Endothelial cell (in vitro differentiated cells): ENCODE results near the gene SMCO3. TPM values are rescaled to one million over a fixed set of nuclear protein-coding genes. Genes with fewer than 3 reads are reported as not detected.

Experiments used
- DNase-seq: peaks from one replicate; pipeline ENCODE4 v3.0.0; 2021; ENCODE audit warnings: low spot score
- H3K27ac Mint-ChIP-seq: one replicate; pipeline ENCODE4 v1.8.0; 2021; ENCODE audit warnings: mixed read lengths, inconsistent platforms; ENCODE audit not compliant: unreplicated experiment
- H3K27me3 Mint-ChIP-seq: one replicate; pipeline ENCODE4 v1.8.0; 2021; ENCODE audit warnings: mild to moderate bottlenecking, moderate library complexity, mixed read lengths, inconsistent platforms; ENCODE audit not compliant: unreplicated experiment
- H3K36me3 Mint-ChIP-seq: one replicate; pipeline ENCODE4 v1.8.0; 2021; ENCODE audit warnings: mild to moderate bottlenecking, low read depth, mixed read lengths, inconsistent platforms; ENCODE audit not compliant: unreplicated experiment
- H3K4me1 Mint-ChIP-seq: one replicate; pipeline ENCODE4 v1.8.0; 2021; ENCODE audit warnings: mild to moderate bottlenecking, mixed read lengths, inconsistent platforms; ENCODE audit not compliant: unreplicated experiment
- H3K4me3 Mint-ChIP-seq: one replicate; pipeline ENCODE4 v1.8.0; 2021; ENCODE audit warnings: mild to moderate bottlenecking, mixed read lengths, inconsistent platforms; ENCODE audit not compliant: unreplicated experiment
- H3K9me3 Mint-ChIP-seq: one replicate; pipeline ENCODE4 v1.8.0; 2021; ENCODE audit warnings: mixed read lengths, inconsistent platforms; ENCODE audit not compliant: unreplicated experiment
- long read RNA-seq: library from polyadenylated mRNA; unstranded; transcript quantifications from one replicate; pipeline ENCODE4 v2.0.0, GENCODE V29; 2020; ENCODE audit not compliant: unreplicated experiment
- total RNA-seq: library from RNA; stranded (reverse); fragmentation: NEBNext Ultra II Directional; extraction: Animal tissue kit (Norgen Biotek cat#: 25700); gene quantifications from one replicate; pipeline ENCODE4 v1.2.1, GENCODE V29; 2021; ENCODE audit not compliant: unreplicated experiment
- TF ChIP-seq, protein P1 (sequence below): fragments of 200-600 bp; sonication (generic); IDR thresholded peaks from one replicate; pipeline ENCODE4 v1.5.0; 2021; ENCODE audit warnings: antibody characterized with exemption; ENCODE audit not compliant: unreplicated experiment

SMCO3 gene
- 0.13 TPM for total RNA-seq
- long read RNA-seq = 0 reads

DNA sequence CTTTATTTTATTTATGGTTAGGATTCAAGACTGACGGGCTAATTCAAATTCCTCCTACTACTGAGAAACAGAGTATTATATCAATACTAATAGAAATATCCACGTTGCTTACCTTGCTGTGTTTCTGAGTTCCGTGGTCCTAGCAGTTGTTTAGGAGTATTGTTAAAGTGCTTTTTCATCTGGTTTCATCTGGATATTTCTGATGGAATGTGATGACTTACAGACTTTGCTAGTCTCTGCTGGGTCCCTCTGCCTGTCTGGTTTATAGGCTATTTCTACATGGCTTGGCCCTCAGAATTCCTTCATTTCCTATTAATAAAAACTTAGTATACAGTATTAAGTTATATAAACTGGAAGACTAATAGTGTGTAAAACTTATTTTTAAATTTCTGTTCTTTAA lies at the start of gene SMCO3:
TSS of gene SMCO3 (minus strand) at position 169 of the 400 bp plus-strand sequence. CDS start 7,502 bp downstream, outside the sequence.
- Mint-ChIP-seq H3K4me1 (peaks cover 12% of the 10 kb centered on the region), H3K9me3 (no peaks in the 10 kb centered on the region), H3K4me3 (no peak within 1 kb of the TSS), H3K27me3 (peaks cover 4% of the 10 kb centered on the region), H3K36me3 (no peaks in the 10 kb centered on the region), H3K27ac (peak within 1 kb of the TSS; percentile 49)
- DNase-seq = no peak
- TF ChIP-seq, protein P1, sequence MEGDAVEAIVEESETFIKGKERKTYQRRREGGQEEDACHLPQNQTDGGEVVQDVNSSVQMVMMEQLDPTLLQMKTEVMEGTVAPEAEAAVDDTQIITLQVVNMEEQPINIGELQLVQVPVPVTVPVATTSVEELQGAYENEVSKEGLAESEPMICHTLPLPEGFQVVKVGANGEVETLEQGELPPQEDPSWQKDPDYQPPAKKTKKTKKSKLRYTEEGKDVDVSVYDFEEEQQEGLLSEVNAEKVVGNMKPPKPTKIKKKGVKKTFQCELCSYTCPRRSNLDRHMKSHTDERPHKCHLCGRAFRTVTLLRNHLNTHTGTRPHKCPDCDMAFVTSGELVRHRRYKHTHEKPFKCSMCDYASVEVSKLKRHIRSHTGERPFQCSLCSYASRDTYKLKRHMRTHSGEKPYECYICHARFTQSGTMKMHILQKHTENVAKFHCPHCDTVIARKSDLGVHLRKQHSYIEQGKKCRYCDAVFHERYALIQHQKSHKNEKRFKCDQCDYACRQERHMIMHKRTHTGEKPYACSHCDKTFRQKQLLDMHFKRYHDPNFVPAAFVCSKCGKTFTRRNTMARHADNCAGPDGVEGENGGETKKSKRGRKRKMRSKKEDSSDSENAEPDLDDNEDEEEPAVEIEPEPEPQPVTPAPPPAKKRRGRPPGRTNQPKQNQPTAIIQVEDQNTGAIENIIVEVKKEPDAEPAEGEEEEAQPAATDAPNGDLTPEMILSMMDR = no peak

DNA sequence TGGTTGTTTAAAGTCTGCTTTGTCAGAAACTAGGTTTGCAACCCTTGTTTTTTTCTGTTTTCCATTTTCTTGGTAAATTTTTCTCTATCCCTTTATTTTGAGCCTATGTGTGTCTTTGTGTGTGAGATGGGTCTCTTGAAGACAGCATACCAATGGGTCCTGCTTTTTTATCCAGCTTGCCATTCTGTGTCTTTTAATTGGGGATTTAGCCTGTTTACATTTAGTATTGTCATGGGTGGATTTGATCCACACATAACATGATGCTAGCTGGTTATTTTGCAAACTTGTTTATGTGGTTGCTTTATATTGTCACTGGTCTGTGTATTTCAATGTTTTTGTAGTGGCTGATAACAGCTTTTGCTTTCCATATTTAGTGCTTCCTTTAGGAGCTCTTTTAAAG lies 46.5 kb upstream of the SMCO3 start:
- Mint-ChIP-seq H3K9me3 (no peaks in the 10 kb centered on the region), H3K36me3 (peaks cover 10% of the 10 kb centered on the region), H3K27ac (no peak overlapping the region), H3K27me3 (no peaks in the 10 kb centered on the region), H3K4me1 (no peaks in the 10 kb centered on the region), H3K4me3 (no peak overlapping the region)
- DNase-seq = no peak
- TF ChIP-seq, protein P1 = no peak

DNA sequence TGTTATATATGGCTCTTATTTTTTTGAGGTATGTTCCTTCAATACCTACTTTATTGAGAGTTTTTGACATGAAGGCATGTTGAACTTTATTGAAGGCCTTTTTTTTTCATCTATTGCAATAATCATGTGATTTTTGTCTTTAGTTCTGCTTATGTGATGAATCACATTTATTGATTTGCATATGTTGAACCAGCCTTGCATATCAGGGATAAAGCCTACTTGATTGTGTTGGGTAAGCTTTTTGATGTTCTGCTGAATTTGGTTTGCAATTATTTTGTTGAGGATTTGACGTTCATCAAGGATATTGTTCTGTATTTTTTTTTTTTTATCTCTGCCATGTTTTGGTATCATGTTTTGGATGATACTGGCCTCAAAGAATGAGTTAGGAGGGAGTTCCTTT lies 44.5 kb upstream of the SMCO3 start:
- H3K9me3 Mint-ChIP-seq = no peaks in the 10 kb centered on the region

DNA sequence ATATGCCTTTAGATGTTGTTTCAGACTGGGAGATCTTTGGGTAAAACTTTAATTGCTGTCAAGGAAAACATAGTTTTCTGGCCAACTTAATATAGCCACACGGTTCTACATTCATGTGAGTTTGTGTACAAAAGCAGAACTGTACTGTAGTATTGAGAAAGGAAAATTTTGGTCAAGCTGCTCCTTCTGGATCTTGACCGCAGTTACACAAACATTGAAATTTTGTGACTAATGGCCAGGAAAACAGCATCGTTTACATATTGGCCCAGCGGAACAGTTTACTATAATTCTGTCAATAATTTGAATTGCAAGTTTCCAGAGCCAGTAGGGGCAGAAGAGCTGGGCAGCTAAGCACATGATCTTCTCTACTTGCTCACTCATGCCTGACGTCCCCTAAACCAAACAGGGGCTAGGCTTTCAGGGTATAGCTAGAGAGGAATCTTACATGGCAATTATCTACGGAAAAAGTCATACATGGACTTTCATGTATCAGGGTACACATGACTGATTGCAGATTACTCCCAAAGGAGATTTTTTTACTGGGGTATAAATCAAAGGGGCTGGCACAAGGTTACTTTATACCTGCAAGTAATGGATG lies 40.7 kb upstream of the SMCO3 start:
- Mint-ChIP-seq H3K4me3 (no peak overlapping the region), H3K36me3 (peaks cover 5% of the 10 kb centered on the region), H3K9me3 (no peaks in the 10 kb centered on the region), H3K27ac (no peak overlapping the region), H3K27me3 (peaks cover 3% of the 10 kb centered on the region), H3K4me1 (no peaks in the 10 kb centered on the region)
- DNase-seq = no peak
- TF ChIP-seq, protein P1 = no peak

More for the DNA sequence above, 44.5 kb upstream of the SMCO3 start:
- no peak overlapping the region for H3K27ac Mint-ChIP-seq
- peaks cover 10% of the 10 kb centered on the region for H3K36me3 Mint-ChIP-seq
- no peaks in the 10 kb centered on the region for H3K27me3 Mint-ChIP-seq
- TF ChIP-seq, protein P1 = no peak
- no peak overlapping the region for H3K4me3 Mint-ChIP-seq
- no peak for DNase-seq
- H3K4me1 Mint-ChIP-seq = no peaks in the 10 kb centered on the region

DNA sequence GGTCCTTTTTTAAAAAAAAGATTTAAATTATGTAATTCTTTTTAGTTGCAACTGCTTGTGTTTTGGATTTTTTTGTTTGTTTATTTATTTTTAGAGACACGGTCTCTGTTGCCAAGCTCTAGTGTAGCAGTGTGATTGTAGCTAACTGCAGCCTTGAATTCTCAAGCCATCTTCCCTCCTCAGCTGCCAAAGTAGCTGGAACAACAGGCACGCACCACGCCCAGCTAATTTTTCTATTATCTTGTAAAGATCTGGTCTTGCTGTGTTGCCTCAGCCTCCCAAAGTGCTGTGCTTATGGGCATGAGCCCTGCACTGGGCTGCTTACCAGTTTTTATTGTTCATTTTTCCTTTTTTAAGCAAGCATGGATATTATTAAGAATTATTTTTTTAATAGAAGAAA lies 40.0 kb upstream of the SMCO3 start:
- DNase-seq = no peak
- TF ChIP-seq, protein P1 = no peak
- H3K27me3 Mint-ChIP-seq = peaks cover 3% of the 10 kb centered on the region
- H3K36me3 Mint-ChIP-seq = no peaks in the 10 kb centered on the region
- no peaks in the 10 kb centered on the region for H3K4me1 Mint-ChIP-seq
- no peak overlapping the region for H3K4me3 Mint-ChIP-seq
- no peaks in the 10 kb centered on the region for H3K9me3 Mint-ChIP-seq
- no peak overlapping the region for H3K27ac Mint-ChIP-seq
